GM21367 (cell line): ENCODE measurements around the gene MTOR.
A peak's percentile ranks its signal among the peaks of the same experiment; 100 is the strongest.
"Not testable (repeated sequence)": the region's sequence is repeated elsewhere in the genome, so short reads cannot be mapped to it uniquely, and the experiment has no call there.

Source experiments
- ATAC-seq: cut with Tn5 transposase; IDR thresholded peaks from one replicate; pipeline ENCODE4 v1.9.1; 2021; ENCODE audit not compliant: unreplicated experiment

Gene MTOR

DNA sequence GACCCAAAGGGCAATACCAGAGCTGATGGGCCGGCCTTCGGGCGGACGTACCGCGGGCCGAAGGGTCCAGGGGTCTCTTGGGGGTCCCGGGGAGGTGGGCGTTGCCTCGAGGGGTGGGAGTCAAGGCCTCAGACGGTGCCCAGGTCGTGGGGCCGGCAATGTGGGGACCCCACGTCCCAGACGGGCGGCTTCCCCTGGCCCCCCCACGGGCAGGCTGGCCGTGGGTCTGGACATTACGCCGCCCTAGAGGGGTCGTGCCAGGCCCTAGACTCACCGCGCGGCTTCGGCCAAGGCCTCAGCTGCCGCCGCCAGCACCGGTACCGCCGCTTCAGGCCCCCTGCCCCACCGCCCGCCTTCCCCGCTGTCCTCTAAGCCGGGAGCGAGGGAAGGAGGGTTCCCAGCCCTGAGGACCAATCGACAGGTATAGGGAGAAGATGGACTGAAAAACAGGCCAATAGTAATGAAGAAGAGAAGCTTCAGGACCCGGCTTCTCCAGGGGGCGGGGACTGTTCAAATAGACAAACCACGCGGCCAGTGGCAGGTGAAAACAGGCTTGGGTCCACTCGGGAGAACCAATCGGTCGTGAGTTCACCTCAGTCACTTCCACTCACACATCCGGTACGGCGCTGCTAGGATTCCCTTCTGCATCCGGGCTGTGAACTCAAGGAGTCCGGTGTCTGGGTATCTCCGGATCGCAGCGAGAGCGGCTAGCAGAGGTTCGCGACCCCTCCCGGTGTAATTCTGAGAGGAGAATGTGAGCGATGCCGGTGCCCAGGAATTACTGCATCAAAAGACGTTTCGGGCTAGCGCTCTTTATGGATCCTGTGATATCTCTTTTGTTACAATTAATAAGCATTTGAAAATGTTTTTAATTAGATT, at the start of gene MTOR:
Gene MTOR (minus strand): TSS at position 381 of the 879 bp plus-strand sequence. CDS start 3,142 bp downstream, outside the sequence.
- peak; percentile 91 for ATAC-seq

DNA sequence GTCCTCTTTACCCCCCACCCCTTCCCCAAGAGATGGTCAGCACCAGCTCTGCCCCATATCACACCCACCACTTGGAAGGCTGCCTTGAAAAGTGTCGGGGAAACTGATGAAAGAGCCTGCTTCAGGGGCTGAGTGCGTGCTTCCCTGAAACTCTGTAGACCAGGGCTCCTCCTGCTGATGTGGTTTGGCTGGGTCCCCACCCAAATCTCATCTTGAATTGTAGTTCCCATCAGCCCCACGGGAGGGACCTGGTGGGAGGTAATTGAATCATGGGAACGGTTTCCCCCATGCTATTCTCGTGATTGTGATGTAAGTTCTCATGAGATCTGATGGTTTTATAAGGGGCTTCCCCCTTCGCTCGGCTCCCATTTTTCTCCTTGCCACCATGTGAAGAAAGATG, 47.0 kb upstream of the MTOR start:
- ATAC-seq, result no peak

DNA sequence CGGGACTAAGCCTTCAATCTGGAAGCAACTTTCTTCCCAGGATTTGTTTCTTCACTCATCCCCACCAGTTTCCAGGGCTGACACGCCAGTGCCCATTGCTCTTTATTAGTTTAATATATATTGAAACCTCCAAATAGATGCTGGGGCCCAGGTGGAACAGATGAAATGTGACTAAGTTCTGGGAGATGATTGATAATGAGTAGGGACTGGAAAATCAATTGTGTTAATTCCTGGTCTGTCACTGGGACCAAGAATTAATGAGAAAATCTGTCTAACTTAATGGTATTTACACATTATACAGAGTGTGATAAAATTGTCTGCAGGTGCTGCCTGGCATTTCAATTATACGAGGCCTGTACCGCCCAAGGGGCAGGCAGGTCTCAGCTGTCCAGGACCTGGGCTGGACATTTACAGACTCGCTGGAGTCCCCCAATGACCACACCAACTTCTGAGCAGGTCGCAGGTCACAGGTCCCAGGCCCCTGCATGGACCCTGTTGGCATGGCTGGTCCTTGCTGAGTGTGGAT, 46.4 kb upstream of the MTOR start:
- no peak for ATAC-seq

DNA sequence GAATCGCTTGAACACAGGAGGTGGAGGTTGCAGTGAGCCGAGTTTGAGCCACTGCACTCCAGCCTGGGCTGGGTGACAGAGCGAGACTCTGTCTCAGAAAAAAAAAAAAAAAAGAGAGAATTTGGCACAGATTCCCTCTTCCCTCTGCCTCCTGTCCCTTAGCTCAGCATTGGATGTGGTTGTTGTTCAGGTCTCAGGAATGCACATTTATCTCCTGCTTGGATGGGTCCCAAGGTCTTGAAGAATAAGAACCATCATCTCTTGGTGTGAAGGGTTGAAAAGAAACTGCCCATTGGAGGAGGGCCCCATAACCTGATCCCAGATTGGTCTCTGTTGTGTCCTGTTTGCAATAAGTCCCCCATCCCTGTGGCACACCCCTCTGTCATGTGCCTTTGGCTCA, 45.5 kb upstream of the MTOR start:
- no peak for ATAC-seq

DNA sequence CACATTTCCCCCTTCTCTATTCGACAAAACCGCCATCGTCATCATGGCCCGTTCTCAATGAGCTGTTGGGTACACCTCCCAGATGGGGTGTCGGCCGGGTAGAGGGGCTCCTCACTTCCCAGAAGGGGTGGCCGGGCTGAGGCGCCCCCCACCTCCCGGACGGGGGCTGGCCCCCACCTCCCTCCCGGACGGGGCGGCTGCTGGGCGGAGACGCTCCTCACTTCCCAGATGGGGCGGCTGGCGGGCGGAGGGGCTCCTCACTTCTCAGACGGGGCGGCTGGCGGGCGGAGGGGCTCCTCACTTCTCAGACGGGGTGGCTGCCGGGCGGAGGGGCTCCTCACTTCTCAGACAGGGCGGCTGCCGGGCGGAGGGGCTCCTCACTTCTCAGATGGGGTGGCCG, 43.2 kb upstream of the MTOR start:
- ATAC-seq, result not testable (repeated sequence)

DNA sequence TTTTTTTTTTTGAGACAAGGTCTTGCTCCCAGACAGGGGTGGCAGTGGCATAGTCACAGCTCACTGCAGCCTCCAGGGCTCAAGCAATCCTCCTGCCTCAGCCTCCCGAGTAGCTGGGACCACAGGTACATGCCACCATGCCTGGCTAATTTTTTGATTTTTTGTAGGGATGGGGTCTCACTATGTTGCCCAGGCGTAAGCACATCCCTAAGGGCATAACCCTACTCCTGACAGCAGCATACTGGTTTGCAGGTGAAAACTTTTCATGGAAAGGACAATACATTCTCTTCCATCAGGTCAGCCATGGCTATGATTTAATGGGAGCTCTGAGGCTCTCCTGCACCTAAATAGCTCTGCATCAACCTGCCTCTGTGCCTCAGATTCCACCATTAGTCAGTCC, 40.0 kb upstream of the MTOR start:
- no peak for ATAC-seq

DNA sequence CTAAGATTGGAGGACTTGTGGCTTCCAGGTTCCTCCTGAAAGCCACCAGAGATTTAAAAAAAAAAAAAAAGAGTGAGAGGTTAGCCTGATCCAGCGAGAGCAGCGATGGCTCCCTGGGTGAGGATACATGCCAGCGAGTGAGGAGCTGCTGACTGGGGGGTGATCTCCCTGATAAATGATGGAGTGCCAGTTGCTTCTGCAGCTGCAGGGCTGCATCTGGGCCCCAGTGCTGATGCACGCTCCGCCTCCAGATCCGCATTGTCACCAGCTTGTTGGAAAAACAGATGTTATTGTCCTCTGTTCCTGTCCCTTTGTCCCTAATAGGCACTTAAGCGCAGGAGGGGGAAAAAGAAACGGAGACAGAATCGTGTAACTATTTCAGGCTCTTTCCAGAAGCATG, 39.2 kb upstream of the MTOR start:
- no peak for ATAC-seq

DNA sequence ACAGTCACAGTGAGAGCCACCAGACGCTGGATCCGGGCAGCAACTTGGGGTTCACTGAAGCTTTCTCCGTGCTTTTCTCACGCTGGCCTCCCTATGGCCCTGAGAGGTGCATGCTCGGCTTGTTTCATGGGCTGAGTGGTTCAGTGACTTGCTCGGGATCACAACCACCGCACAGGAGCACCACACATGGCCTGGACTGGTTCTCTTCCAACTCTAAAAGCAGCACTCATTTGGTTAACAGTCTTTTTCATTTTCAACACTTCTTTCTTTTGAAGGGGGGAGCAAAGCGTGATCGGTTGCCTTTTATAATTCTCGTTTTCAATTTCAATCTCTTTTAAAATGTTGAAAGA, 36.8 kb upstream of the MTOR start:
- ATAC-seq, result no peak

DNA sequence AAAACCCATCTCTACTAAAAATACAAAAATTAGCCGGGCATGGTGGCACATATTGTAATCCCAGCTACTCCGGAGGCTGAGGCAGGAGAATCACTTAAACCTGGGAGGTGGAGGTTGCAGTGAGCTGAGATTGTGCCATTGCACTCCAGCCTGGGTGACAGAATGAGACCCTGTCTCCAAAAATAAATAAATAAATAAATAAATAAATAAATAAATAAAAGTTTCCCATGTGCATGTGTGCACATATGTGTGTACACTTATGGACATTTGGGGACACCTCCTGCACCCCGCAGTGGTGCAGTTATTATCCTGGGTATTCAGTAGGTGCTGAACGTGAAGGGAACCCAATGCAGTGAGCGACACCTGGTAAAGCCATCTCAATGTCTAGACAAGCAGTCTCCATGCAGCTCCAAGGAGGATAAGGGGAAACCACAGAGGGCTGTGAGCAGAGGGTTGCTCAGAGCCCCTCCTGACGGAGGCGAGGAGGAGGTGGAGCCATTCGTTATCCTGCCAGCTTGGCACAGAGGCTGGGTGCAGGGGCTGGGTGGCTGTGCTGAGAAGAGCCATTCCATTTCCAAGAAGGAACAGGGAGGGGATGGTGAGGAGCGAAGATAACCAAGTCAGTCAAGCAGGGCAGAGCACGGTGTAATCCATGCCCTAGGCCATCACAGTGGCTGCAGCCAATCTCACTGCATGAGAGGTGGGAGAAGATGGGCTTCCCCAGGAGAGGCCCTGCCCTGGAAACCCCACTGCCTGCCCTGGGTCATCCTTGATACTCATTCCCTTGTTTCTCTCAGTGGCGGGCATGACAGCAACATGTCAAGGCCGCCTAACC, 36.3 kb upstream of the MTOR start:
- no peak for ATAC-seq

DNA sequence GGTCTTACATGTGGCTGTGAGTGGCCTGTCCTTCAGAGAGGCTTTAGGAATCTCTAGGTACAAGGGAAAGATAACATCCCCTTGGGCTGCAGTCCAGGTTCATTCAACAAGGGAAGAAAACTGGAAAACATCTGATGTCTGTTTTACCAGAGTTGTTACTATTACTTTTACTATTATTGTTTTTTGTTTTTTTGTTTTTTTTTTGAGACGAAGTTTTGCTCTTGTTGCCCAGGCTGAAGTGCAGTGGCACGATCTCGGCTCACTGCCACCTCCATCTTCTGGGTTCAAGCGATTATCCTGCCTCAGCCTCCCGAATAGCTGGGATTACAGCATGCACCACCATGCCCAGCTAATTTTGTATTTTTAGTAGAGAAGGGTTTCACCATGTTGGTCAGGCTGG, 35.4 kb upstream of the MTOR start:
- ATAC-seq, result not testable (repeated sequence)

DNA sequence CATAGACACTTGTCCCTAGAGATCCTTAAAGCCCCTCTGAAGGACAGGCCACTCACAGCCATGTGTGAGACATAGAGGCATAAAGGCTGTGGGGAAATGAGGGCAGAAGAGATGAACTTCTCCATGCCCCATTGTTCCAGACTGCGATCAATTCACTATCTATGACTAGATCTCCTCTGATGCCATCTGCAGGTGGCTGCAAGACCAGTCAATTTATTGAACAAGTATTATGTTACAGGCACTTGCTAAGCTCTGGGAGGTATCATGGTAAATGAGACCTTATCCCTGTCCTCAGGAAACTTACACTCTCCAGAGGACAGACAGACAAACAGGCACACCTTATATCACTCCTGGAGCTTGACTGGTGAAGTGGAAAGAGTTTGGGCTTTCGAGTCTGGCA, 33.6 kb upstream of the MTOR start:
- ATAC-seq, result no peak

DNA sequence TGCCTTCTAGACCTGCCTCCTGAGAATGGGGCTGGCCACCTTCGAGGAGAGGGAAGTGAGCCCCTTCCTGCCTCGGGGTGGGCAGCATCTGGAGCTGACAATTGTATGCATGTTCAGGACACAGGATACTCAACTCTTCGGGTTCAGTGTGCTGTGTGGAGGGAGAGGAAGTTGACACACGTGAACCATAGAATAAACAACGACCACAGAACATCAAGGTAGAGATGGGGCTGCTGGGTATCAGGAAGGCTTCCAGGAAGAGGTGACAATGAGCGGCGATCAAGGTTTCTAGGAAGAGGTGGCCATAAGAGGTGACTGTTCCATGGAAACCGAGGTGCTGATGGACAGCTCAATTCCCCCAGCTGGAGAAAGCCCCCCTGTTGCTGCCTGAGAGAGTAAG, 32.6 kb upstream of the MTOR start:
- no peak for ATAC-seq

DNA sequence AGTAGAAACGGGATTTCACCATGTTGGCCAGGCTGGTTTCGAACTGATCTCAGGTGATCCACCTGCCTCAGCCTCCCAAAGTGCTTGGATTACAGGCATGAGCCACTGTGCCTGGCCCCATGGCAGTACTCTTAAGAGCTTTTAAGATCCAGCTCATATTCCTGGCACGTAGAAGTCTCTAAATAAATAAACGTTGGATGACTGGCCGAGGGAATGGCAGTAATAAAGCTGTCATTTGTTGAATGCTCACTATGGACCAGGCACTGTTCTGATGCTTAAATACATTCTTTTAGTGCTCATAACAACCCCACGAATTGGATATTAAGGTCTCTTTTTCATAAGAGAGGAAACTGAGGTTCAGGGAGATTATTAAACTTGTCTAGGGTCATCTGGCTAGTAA, 31.5 kb upstream of the MTOR start:
- no peak for ATAC-seq

DNA sequence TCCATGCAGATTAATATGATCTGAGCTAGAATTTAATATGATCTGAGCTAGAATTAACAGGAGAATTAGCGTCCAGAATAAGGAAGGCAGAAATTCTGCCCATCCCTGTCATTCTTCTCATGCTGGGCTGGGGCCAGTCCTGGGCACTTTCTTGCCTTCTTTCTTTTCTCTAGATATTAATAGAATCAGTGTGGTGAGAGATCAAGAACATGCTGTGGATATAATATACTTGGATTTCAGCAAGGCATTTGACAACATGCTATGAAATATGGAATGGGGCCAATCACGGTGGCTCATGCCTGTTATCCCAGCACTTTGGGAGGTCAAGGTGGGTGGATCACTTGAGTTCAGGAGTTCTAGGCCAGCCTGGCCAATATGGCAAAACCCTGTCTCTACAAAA, 28.7 kb upstream of the MTOR start:
- no peak for ATAC-seq

DNA sequence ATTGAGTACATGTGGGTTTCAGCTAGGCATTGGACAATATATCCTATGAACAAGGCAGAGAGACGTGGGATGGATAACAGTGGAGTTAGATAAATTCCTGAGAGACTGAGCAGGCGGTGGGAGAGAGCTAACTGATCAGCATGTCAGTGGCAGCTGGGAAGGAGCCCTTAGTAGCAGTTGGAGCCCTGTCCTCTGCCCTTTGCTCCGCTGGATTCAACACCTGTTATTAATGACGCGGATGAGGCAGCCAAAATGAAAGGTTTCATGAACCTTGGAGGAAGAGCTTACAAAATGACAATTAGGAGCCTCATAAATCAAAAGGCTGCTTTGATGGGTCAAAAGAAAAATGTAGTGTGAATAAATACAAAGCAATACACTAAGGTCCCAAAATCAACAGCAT, 26.7 kb upstream of the MTOR start:
- ATAC-seq, result no peak

DNA sequence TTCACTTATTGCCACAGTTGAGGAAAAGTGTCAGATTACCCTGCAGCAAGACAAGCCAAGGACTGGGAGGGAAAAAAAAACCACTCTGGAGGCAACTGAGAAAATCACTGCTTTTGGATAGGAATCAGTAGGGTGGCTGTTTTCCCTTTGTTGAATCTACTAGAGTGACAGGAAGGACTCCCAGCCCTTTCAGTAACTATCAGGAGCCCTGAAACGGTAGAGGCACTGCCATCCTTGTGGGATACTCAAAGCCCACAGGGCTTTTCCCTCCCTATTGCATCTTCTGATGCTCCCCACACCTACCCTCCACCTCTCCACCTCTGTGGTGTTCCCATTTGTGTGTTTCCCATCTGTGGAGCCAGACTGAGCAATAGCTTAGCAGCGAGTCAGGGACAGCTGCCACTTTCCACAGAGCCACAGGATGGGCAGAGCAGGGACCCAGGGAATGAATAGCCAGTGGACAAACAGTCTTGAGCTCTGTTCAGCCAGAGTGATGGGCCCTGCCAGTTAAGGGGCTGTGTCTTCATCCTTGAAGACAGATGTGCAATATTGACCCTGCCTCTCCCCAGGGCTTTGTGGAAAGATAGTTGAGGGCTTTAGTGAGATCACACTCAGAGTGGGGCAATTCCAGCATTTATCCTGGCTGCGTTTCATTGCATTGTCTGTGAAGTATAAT, 24.5 kb upstream of the MTOR start:
- ATAC-seq, result no peak

DNA sequence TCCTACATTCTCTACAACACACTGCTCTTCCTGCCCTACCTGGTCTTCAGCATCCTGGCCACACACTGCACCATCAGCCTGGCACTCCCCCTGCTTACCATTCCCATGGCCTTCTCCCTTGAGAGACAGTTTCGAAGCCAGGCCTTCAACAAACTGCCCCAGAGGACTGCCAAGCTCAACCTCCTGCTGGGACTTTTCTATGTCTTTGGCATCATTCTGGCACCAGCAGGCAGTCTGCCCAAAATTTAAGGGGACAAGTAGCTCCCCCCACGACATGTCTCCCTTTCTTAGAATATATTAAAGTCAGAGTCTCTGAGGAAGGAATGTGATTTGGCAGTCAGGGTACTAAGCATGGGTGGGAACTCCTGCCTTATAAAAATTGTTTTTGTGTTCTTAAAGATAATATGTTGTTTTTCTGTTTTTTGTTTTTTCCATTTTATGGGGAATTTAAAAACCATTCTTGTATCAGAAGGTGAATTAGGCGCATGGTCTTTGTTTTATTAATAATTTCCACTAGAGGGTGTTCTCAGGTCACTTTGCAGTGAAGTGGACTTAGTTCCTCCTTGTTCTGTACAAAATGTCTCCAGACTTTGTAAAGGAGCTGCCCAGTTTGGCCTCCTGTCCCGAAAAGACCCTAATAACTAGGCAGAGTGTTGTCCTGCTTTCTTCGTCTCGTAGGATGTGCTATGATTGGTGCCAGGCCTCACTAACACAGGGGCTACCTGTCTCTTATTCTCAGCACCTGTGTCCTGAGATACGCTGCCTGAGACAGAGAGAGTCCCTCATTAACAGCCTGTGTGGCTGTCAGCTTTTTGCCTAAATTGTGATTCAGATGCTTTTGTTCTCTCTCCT, 23.8 kb upstream of the MTOR start:
- ATAC-seq, result no peak

DNA sequence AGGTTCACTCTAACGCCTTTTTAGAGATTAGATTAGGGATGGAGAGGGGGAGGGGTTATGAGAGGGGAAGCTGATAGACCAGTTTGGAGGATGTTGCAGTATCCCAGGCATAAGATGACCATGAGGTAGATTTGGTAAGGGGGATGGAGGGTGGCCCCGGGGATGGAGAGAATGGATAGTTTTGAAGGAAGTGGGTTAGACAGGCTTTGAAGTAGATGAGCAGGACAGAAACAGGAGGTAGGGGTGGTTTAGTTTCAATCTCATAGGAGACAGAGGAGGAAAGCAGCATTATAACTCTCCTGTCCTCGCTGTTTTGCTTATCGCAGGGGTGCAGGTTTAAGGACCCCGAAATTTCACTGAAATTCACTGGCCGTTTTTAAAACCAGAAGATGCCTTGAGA, 22.4 kb upstream of the MTOR start:
- ATAC-seq, result no peak

DNA sequence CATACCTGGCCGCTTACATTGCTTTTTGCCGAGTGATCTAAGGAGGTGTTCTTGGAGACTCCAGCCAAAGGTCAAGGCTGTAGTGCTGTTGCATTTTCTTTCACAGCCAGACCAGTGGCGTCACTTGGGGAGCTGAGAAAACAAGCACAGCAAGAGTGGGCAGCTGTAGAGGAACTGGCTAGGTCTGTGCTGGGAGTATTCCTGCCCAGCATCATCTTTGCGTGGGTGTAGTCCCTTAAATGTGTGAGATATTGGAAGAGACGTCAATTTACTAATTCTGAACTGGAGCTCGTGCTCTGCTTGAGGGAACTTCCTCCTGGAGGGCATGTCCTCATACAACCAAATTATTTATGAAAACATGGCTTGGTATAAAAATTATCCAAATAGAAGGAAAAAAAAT, 20.8 kb upstream of the MTOR start:
- no peak for ATAC-seq

DNA sequence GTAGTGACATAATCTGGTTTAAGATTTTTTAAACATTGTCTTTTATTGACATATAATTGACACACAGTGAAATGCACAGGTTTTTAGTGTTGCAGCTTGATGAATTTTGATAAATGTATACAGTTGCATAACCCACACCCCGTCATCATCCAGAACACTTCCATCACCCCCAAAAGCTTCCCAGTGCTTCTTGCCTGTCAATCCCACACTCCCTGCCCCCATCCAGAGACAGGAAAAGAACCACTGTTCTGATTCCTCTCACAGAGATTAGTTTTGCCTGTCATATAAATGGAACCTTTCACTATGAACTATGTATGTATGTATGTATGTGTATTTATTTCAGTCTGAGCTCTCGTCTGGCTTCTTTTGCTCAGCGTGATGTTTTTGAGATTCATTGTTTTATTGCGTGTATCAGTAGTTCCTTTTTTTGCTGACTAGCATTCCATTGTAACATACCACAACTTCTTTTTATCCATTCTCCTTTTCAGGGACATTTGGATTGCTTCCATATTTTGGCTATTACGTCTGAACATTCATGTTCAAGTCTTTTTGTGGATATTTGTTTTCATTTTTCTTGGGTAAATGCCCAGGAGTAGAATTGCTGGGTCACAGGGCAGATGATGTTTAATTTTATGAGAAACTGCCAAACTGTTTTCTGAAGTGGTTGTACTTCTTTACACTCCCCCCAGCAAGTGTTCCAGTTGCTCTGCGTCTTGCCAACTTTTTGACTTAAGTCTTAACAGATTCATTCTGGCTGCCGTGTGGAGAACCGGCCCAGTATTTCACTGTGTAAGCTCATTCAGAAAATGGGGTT, 19.4 kb upstream of the MTOR start:
- ATAC-seq, result no peak
